AG09309 (cell line): Measurements from ENCODE around the gene HPSE2.

Source experiments
- DNase-seq: peaks from one replicate; pipeline ENCODE4 v3.0.0-alpha.2; 2010; ENCODE audit warnings: low read depth
- H3K4me3 ChIP-seq: 2 replicates; pipeline ENCODE4 v1.5.1; 2011; ENCODE audit warnings: mild to moderate bottlenecking, low read depth, low read length, moderate library complexity; ENCODE audit not compliant: control insufficient read depth
- CTCF ChIP-seq: IDR thresholded peaks from 2 replicates; pipeline ENCODE4 v1.5.1; 2011; ENCODE audit warnings: mild to moderate bottlenecking, low read depth, low read length, inconsistent platforms; ENCODE audit not compliant: insufficient read depth, control insufficient read depth; ENCODE audit errors: missing control alignments

Gene HPSE2

DNA sequence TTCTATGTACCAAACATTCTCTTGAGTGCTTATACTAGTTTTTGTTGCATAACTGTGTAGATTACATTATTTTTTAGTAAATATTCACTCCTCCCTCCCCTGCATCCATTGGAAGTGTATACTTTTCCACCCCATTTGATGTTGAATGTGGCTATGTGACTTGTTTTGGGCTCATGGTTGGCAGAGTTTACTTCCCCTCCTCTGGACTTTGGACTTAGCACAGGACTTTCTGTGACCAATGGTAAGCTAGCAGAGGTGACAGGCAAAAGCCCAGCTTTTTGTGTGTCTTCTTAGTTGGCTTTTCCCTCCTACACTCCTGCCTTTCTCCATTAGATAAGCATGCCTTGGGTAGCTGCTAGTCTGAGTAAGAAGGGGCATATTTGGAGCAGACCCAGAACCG lies 353.9 kb downstream of the HPSE2 start:
- DNase-seq = no peak
- no peak overlapping the region for H3K4me3 ChIP-seq
- TF ChIP-seq CTCF = no peak

DNA sequence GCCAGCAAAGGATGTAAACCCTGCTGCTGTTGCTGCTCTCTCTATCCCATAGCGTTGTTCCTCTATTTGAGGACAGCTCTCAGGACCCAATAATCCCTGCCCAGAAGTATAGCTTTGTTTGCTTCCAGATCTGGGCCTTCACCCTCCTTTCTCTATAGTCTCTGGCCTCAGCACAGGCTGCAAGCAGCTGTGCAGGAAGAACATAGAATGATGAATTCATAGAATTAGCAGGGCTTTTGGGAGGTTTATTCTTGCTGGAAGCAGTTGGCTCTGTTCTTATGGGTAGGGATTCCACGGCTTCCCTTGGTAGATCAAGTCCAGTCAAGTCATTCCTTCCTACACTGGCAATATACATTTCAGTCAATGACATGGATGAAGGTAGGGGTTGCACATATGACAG lies 354.7 kb downstream of the HPSE2 start:
- no peak for TF ChIP-seq CTCF
- DNase-seq = no peak
- no peak overlapping the region for H3K4me3 ChIP-seq

GRCh38 chr10:98878921-98879320 lies 356.7 kb downstream of the HPSE2 start:
- no peak for DNase-seq
- TF ChIP-seq CTCF = no peak

DNA sequence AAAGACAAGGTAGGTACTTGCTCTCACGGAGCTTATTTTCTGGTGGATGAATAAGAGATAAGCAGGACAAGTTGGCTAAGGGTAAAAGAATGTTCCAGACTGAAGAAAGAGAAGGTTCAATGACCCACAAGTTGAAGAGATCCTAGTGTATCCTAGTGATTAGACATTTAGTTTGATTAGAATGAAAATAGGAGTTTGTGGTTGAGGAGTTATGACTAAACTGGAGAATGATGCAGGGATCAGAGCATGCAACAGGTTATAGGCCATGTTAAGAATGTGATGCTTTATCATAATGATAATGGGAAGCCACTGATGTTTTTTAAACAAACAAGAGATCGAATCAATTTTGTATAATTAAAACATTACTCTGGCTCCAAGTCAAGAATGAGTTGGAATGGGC lies 357.2 kb downstream of the HPSE2 start:
- DNase-seq = no peak
- no peak overlapping the region for H3K4me3 ChIP-seq
- no peak for TF ChIP-seq CTCF

More at GRCh38 chr10:98878921-98879320, 356.7 kb downstream of the HPSE2 start:
- no peak overlapping the region for H3K4me3 ChIP-seq

- H3K4me3 ChIP-seq = no peak overlapping the region
- no peak for TF ChIP-seq CTCF
- DNase-seq = no peak
These were observed 373.7 kb downstream of the HPSE2 start for GRCh38 chr10:98861962-98862361.

DNA sequence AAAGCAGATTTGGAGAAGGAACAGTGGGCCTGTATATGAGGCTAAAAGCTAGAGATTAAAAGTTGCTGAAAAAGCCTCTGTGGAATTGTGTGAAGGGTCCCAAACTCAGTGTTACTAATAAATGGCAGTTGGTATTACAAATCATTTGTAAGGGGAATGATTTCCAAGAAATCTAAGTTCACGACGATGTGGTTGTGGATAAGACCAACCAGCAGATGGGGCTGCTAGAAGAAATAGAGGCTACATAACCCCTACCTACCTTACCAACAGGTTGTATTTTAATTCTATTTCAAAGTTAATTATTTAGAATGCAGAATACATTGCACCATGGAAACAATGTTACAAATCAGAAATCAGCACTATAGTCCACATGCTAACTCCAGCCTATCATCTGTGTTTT lies 377.1 kb downstream of the HPSE2 start:
- no peak overlapping the region for H3K4me3 ChIP-seq
- TF ChIP-seq CTCF = no peak
- DNase-seq = no peak
